Stimulated activated effector memory CD8-positive, alpha-beta T cell treated with anti-CD3 and anti-CD28 coated beads, Interleukin-12 subunit alpha, Interleukin-12 subunit beta, amount 100 ng/mL, for 72 hours (primary cell): ENCODE results near the gene NTN1.
"Not testable (repeated sequence)": the region's sequence is repeated elsewhere in the genome, so short reads cannot be mapped to it uniquely, and the experiment has no call there.

Experiments used
- ATAC-seq: fragments of 150-1000 bp; cut with Tn5 transposase; 2 replicates; pipeline ENCODE4 v1.10.0; 2021
- DNase-seq, 2 donors: peaks; one replicate each; pipeline ENCODE4 v3.0.0; 2021 to 2022; ENCODE audit warnings: low spot score in 2 of 2
- H3K27ac Mint-ChIP-seq: one replicate; pipeline ENCODE4 v1.8.0; 2022; ENCODE audit warnings: mild to moderate bottlenecking, mixed read lengths
- H3K36me3 Mint-ChIP-seq: one replicate; pipeline ENCODE4 v1.8.0; 2022; ENCODE audit warnings: mild to moderate bottlenecking, mixed read lengths
- H3K4me1 Mint-ChIP-seq: one replicate; pipeline ENCODE4 v1.8.0; 2022; ENCODE audit warnings: mixed read lengths
- H3K4me3 Mint-ChIP-seq: one replicate; pipeline ENCODE4 v1.8.0; 2022; ENCODE audit warnings: mild to moderate bottlenecking, mixed read lengths
- H3K9me3 Mint-ChIP-seq: one replicate; pipeline ENCODE4 v1.8.0; 2022; ENCODE audit warnings: mixed read lengths

Gene NTN1

DNA sequence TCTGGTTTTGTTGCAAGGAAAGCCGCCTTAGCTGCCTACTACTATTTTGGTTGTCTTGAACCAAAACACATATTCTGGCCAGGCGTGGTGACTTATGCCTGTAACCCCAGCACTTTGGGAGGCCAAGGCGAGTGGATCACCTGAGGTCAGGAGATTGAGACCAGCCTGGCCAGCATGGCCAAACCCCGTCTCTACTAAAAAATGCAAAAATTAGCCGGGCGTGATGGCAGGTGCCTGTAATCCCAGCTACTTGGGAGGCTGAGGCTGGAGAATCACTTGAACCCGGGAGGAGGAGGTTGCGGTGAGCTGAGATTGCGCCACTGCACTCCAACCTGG is 236.3 kb downstream of the NTN1 start:
- H3K4me3 Mint-ChIP-seq, H3K27ac Mint-ChIP-seq, H3K36me3 Mint-ChIP-seq, DNase-seq, H3K9me3 Mint-ChIP-seq, ATAC-seq: not testable (repeated sequence)
- peaks cover 22% of the 10 kb centered on the region for H3K4me1 Mint-ChIP-seq

DNA sequence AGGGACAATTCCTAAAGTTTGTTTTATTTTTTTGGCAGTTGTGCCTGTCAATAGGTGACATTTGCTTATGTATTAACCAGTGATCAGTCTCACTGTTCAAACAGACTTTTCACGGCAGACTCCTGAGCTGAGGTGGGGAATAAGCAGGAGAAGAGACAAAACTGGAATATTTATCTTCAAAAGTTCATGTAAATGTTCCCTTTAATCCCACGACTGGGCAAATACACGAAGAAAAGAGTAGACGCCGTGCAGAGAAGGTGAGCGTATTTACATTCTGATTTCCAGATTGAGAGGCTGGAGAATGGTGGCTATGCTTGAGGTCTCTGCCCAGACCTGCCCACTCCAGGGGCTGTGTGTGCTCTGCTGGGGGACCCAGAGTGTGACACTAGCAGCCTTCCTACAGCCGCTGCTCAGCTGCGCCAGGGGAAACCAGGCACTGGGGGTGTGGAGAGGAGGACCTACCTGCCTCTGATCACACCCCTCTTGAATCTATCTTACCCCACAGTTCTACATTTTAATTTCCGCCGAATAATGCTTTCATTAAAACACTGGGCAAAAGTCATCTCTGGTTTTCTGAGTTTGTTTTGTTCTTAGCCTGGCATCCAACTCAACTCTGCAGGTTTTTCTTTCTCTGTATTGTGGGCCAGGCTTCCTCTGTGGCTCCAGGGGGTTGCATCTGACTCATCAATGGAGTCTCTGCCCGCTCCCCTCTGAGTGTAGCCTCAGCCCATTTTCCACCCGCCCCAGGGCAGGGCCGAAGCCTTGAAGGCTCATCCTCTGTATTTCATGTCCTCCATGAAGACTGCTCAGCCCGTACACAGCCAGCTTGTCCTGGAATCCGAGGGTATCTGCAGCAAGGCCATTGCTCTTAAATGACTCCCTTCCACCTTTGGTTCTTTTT is 237.1 kb downstream of the NTN1 start:
- ATAC-seq, result peak; percentile 44
- peaks cover 6% of the 10 kb centered on the region for H3K36me3 Mint-ChIP-seq
- H3K4me3 Mint-ChIP-seq, result no peak overlapping the region
- no peaks in the 10 kb centered on the region for H3K9me3 Mint-ChIP-seq
- no peak overlapping the region for H3K27ac Mint-ChIP-seq
- no peak for DNase-seq
- H3K4me1 Mint-ChIP-seq, result peaks cover 14% of the 10 kb centered on the region

DNA sequence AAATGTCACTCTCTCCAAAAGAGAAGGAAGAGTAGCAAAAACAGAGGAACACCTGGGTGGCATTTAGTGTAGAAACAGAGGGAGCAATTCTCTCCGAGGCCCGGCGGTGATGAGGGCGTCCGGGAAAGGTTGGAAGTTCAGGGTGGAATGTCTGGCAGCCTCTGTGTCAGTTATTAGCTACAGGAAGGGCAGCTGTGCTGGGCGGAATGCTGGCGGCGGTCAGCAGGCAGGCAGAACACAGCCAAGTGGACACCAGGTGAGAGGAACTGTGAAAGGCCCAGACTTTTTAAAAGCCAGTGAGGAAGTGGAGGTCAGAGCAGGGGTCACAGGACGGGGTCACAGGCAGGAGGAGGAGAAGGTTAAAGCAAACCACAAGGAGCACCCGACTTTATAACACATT is 238.1 kb downstream of the NTN1 start:
- DNase-seq (no peak), ATAC-seq (no peak)
- Mint-ChIP-seq H3K9me3 (no peaks in the 10 kb centered on the region), H3K4me3 (no peak overlapping the region), H3K36me3 (peaks cover 6% of the 10 kb centered on the region), H3K27ac (no peak overlapping the region), H3K4me1 (peaks cover 11% of the 10 kb centered on the region)

DNA sequence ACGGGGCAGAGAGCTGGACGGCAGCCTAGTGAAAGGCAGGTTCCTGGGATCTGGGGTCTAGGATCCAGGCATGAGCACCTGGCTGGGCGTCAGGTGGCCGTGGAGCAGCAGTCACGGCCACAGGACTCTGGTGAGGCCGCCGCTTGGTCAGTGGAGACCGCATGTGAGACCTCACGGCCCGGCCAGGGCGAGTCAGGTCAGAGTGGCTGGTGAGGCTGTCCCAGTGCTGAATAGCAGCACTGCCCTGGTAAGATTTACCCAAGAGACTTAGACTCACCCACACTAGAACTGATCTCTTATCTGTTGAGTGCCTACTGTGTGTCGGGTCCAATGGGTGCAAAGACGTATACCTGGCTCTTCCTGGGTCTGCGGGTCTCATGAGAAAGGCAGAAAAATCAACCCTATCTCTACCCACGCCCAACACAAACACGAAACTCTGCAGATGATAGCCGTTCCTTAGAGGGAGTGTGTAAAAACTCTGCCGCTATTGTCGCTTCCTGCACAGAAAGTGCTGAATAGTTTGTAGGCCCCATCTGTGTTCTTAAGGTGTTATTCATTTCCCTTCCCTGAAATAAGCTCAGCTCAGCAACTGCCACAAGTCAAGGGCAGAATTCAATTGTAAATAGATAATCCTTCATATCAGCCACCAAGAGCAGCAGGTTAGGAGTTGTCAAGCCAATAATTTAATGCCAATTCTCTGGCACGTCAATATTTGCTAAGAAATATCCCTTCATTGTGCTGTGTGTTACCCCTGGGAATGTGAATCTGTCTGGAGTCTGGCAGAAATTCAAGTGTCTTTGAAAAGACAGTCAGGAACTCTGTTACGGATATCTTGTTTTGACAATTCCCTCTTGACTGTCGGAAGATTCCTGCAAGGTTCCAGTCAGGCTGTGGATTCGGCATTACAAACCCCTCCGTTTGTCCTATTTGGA is 240.0 kb downstream of the NTN1 start:
- Mint-ChIP-seq H3K36me3 (peaks cover 6% of the 10 kb centered on the region), H3K4me3 (no peak overlapping the region), H3K27ac (peak overlapping the region; percentile 29), H3K4me1 (peaks cover 11% of the 10 kb centered on the region), H3K9me3 (no peaks in the 10 kb centered on the region)
- no peak for DNase-seq
- no peak for ATAC-seq

DNA sequence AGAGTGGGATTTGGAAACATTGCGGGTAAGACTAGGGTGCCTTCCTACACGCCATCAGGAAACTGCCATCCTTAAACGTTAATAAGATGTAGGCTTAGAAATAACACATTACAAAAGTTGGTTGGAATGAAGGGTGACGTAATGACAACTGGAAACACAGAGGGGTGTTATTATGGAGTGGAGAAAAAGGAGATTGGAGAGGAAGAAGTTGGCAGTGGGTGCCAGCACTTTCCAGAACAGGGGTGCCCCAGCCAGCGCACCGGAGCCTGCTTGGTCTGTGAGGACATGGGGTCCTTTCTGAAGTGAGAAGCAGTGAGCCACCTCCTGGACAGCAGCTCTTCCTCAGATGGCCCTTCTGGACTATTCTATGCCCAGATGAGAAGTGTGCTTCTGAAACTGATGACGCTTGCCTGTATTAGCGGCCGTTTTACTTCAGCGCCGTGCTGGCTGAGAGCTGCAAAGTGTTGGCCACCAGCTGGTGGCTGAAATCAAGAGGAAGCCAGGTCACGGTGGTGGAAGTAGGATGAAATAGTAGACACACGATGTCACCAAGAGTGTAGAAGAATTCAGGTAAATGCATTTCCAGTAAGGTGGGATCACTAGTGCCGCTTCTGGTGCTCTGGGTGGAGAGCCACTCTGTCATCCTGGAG is 244.8 kb downstream of the NTN1 start:
- no peak overlapping the region for H3K27ac Mint-ChIP-seq
- H3K4me1 Mint-ChIP-seq, result no peaks in the 10 kb centered on the region
- no peak overlapping the region for H3K4me3 Mint-ChIP-seq
- DNase-seq (no peak), ATAC-seq (no peak)
- H3K9me3 Mint-ChIP-seq, result no peaks in the 10 kb centered on the region
- no peaks in the 10 kb centered on the region for H3K36me3 Mint-ChIP-seq

DNA sequence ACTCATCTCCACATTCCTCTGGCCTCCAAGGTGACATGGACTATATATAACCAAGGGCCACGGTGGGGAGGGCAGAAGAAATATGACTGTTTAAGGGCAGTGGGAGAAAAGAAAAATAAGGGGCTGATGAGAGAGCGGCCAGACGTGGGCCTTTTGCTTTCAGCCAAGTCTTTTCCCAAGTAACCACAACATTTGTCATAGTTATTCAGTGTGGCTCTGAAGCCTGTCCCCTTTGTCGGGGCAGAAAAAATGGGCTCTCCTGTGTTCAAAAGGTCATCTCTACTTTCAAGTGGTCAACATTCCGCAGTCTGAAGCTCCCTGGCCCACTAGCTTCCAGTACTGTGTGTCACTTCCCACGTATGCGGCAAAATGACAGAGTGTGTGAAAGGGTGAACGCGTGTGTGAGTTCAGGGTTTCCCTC is 245.4 kb downstream of the NTN1 start:
- no peak for ATAC-seq
- H3K27ac Mint-ChIP-seq, result no peak overlapping the region
- DNase-seq, result no peak
- no peaks in the 10 kb centered on the region for H3K4me1 Mint-ChIP-seq
- H3K4me3 Mint-ChIP-seq, result no peak overlapping the region
- no peaks in the 10 kb centered on the region for H3K9me3 Mint-ChIP-seq
- H3K36me3 Mint-ChIP-seq, result no peaks in the 10 kb centered on the region

DNA sequence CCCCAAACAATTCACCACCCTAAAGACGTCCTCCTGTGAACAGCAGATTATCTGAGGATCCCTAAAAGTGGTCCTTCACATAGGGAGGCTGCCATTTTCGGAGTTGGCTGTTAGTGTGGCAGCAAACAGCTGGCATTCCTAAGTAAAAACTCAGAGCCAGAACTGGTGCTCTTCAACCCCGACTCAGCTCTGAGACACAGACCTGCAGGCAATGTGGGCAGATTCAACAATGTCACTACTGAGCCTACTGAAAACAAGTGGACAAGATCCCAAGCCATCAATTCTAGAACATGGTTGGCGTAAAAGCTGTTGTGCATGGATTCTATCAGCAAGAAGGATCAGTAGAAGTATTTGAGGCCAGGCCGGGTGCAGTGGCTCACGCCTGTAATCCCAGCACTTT is 247.2 kb downstream of the NTN1 start:
- no peak for DNase-seq
- ATAC-seq, result no peak
- Mint-ChIP-seq H3K4me3 (no peak overlapping the region), H3K27ac (no peak overlapping the region), H3K9me3 (no peaks in the 10 kb centered on the region), H3K4me1 (peaks cover 11% of the 10 kb centered on the region), H3K36me3 (no peaks in the 10 kb centered on the region)

DNA sequence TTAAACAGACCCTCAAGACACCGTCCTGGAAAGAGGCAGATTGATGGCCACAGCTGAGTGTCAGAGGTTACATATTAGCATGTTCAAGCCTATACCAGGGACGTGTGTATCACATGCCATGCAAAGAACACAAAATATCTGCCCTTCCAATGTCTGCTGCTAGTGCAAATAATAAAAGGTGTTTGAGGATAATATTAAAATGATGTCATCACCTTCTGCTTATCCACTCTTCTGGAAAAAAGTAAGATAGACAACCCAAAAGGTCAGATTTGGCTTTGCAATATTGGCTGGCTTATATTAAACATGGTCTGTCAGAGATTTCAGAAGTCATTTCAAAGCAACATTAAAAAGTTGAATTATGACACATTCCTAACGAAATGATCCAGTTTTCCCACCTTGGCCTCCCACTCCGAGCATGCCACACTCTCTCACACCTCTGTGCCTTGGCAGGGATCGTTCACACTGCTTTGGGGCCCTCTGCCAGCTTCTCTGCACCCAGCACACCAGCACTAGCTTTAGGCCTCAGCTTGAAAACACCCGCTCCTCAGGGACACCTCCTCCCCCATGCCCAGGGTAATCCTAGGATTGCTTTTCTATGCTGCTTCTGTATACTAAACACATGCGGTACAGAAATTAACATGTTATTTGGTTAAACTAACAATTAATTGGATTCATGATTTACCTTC is 248.2 kb downstream of the NTN1 start:
- no peaks in the 10 kb centered on the region for H3K9me3 Mint-ChIP-seq
- H3K27ac Mint-ChIP-seq, result no peak overlapping the region
- H3K36me3 Mint-ChIP-seq, result no peaks in the 10 kb centered on the region
- peaks cover 19% of the 10 kb centered on the region for H3K4me1 Mint-ChIP-seq
- no peak for DNase-seq
- ATAC-seq, result no peak
- no peak overlapping the region for H3K4me3 Mint-ChIP-seq

DNA sequence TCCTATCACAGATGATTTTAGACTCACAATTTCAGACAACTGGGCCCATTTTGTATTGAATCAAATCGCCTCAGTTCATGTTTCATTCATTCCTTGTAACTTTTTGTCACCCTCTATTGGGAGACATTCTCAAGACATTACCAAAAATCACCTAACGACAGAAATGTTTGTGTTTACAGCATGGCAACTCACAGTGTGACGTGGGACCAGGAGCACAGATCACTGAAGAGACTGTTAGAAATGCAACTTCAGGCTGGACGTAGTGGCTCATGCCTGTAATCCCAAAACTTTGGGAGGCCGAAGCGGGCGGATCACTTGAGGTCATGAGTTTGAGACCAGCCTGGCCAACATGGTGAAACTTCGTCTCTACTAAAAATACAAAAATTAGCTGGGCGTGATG is 249.6 kb downstream of the NTN1 start:
- no peak overlapping the region for H3K4me3 Mint-ChIP-seq

DNA sequence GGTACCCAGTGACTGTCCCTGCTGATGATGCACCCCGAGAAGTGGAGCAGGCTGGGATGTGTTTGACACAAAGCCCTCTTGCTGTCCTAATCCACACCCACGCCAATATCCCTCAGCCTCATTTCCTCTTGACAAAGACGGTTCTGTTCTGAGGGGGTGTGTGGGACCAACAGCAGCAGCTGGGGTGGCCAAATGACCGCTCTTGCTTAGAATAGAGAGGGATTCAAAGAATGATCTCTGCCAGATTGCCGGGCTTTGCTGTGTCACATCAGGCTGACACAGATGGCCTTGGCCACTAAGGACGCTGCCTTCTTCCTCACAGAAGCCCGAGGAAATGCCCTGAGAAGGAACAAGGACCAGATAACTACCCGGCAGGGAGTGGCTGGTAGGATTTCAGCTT is 250.7 kb downstream of the NTN1 start:
- ATAC-seq (no peak), DNase-seq (no peak)
- peaks cover 26% of the 10 kb centered on the region for H3K4me1 Mint-ChIP-seq
- no peaks in the 10 kb centered on the region for H3K36me3 Mint-ChIP-seq
- no peak overlapping the region for H3K27ac Mint-ChIP-seq
- H3K9me3 Mint-ChIP-seq, result no peaks in the 10 kb centered on the region
- H3K4me3 Mint-ChIP-seq, result no peak overlapping the region

More for the DNA sequence above, 249.6 kb downstream of the NTN1 start:
- Mint-ChIP-seq H3K27ac (no peak overlapping the region), H3K9me3 (no peaks in the 10 kb centered on the region), H3K36me3 (no peaks in the 10 kb centered on the region), H3K4me1 (peaks cover 26% of the 10 kb centered on the region)
- ATAC-seq (no peak), DNase-seq (no peak)

DNA sequence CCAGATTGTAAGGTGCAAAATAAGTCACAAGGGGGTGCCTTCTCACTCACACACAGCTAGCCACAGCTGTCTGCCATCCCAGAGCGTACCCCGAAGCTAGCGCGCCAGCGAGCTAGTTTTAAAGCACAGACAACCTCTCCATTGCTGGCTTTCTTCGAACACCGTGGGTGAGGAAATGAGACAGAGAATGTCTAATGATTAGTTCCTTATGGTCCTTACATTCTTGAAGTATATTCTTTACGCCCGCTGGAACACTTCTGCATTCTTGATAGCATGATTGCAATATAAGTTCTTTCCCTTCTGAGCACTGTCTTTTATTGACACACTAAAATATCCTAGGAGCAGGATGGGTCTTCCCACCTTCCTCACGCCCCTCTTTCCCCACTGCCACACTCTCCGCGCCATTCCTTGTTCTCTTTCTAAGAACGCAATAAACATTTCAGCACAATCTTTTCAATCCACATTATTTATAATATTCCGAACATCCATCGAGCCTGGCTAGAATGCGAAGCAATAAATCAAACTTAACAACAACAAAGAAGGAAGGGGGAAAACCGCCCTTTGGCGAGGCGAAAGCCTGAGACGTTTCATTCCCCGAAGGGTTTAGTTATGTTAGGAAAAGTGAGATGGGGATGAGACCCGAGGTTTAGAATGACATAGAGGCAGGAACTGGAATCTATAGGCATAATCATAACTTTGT is 251.3 kb downstream of the NTN1 start:
- no peak for DNase-seq
- ATAC-seq, result no peak
- Mint-ChIP-seq H3K4me1 (peaks cover 30% of the 10 kb centered on the region), H3K9me3 (no peaks in the 10 kb centered on the region), H3K4me3 (no peak overlapping the region), H3K36me3 (no peaks in the 10 kb centered on the region), H3K27ac (peak overlapping the region; percentile 37)

DNA sequence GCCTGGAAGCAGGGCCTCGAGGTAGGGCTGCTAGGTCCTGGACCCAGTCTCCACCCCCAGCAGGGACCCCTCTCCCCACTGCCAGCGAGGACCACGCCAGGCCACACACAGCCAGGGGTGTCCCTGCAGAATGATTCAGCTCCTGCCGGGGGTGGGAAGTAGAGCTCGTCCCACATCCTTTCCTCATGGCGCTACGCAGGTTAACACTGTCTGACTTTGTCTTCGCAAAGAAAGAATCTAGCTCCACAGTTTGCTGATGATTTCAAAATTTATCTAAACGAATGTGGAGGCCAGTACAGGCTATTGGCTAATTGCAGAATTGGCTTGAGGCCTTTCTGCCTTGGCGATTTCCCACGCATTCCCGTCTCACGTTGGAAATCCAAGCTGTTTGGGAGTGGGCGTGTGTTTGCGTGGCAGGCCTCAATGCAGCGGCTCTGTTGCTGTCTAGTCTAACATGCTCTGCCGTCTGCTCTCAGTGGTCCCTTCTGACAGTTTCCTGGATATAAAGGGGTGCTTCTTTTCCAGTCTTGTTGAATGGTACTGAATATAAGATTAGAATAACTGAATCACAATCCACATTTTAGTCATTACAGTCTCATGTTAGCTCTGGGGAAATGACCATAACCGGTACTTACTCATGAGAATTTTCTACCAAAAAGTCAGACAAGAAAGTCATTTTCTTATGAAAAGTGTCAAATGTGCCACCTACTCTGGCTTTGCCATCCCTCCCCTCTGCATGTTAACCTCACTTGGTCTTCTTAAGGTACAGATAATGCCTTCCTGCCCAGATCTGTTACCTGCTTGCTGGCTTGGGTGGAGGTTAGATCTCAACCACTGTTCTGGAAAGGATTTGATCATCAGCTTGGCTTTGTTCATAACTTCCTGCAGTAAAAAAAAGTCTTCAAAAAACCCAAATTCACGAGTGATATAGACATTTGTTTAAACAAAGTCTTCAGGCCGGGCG is 252.4 kb downstream of the NTN1 start:
- no peaks in the 10 kb centered on the region for H3K9me3 Mint-ChIP-seq
- H3K27ac Mint-ChIP-seq, result peak overlapping the region; percentile 37
- H3K4me3 Mint-ChIP-seq, result peak overlapping the region; percentile 30
- DNase-seq, result peak in 1 of 2 donors; percentile 56
- peaks cover 31% of the 10 kb centered on the region for H3K4me1 Mint-ChIP-seq
- no peaks in the 10 kb centered on the region for H3K36me3 Mint-ChIP-seq
- peak; percentile 94 for ATAC-seq

DNA sequence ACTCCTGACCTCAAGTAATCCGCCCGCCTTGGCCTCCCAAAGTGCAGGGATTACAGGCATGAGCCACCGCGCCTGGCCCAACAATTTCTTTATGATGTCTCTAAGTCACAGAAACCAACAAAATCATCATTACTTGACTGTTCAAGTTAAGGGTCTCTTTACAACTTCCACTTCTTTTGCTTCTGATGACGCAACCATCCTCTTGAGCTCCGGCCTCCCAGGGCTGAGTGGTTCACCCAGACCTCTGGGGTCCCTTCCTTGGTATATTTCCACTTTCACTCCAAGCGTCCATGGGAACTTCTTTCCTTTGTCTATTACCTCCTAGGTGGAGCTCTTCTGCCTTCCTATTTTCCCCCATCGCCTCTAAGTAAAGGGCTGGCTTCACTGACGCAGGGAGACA is 253.7 kb downstream of the NTN1 start:
- no peak overlapping the region for H3K27ac Mint-ChIP-seq

More for the DNA sequence above, 253.7 kb downstream of the NTN1 start:
- H3K36me3 Mint-ChIP-seq, result no peaks in the 10 kb centered on the region
- H3K9me3 Mint-ChIP-seq, result no peaks in the 10 kb centered on the region
- no peak for ATAC-seq
- peaks cover 31% of the 10 kb centered on the region for H3K4me1 Mint-ChIP-seq
- DNase-seq, result no peak
- H3K4me3 Mint-ChIP-seq, result no peak overlapping the region
